Measurements from ENCODE around the gene KCNC2. TPM values are rescaled to one million over a fixed set of nuclear protein-coding genes. Genes with fewer than 3 reads are reported as not detected.

The KCNC2 gene
- polyA plus RNA-seq, 1 donor from 2014 or later = 7.4 TPM

GRCh38 chr12:75007133-75007532 is 202.5 kb downstream of the KCNC2 start:
- no peaks in the 10 kb centered on the region for H3K79me2 ChIP-seq (replicated peaks; ENCODE audit: insufficient read depth, low read length)
- no peaks in the 10 kb centered on the region for H3K36me3 ChIP-seq (ENCODE audit: insufficient read depth, low read length)
- H3K27me3 ChIP-seq (ENCODE audit: insufficient read depth, low read depth, low read length) = no peaks in the 10 kb centered on the region
- no peak overlapping the region for H3K4me3 ChIP-seq (ENCODE audit: low read length)
- no peak overlapping the region for H3K9ac ChIP-seq (ENCODE audit: low read length)
- no peaks in the 10 kb centered on the region for H3K9me3 ChIP-seq (ENCODE audit: low read length)
- H3K9me2 ChIP-seq (ENCODE audit: insufficient read depth, low read length) = no peaks in the 10 kb centered on the region
- no peaks in the 10 kb centered on the region for H4K20me1 ChIP-seq (ENCODE audit: insufficient read depth)
- H3K4me2 ChIP-seq (ENCODE audit: low read length) = no peak overlapping the region
- H3F3A ChIP-seq (ENCODE audit: insufficient read depth, low read length, poor library complexity, severe bottlenecking) = no peaks in the 10 kb centered on the region
- H3K27ac ChIP-seq (ENCODE audit: low read length) = no peak overlapping the region
- TF ChIP-seq SMC3 (conservative IDR thresholded peaks at IDR 0.05; ENCODE audit: poor library complexity) (no peak), POLR2AphosphoS5 (IDR thresholded peaks at IDR 0.05) (no peak), EZH2 (IDR thresholded peaks at IDR 0.05; ENCODE audit: borderline replicate concordance, insufficient read depth, low read length, poor library complexity, severe bottlenecking) (no peak), CTCF (IDR thresholded peaks at IDR 0.05; ENCODE audit: poor library complexity, severe bottlenecking) (no peak), TAF1 (IDR thresholded peaks at IDR 0.05; ENCODE audit: low read depth) (no peak), EP300 (conservative IDR thresholded peaks at IDR 0.05; ENCODE audit: poor library complexity, severe bottlenecking) (no peak), RAD21 (conservative IDR thresholded peaks at IDR 0.05) (no peak), REST (IDR thresholded peaks at IDR 0.05; ENCODE audit: borderline replicate concordance) (no peak), MXI1 (conservative IDR thresholded peaks at IDR 0.05; ENCODE audit: poor library complexity, severe bottlenecking) (no peak)
- no peak overlapping the region for H2AFZ ChIP-seq (ENCODE audit: low read depth, low read length)

DNA sequence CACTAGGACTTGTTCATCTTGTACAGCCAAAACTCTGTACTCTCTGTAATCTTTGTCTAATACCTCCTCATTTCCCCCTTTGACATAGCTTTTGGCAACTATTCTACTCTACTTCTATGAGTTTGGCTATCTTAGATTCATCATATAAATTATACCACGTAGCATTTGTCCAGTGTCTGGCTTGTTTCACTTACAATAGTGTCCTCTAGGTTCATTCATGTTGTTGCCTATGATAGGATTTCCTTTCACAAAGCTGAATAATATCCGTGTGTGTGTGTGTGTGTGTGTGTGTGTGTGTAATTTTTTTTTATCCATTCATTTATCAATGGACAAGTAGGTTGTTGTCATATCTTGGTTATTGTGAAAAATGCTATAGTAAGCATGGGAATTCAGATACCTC is 209.5 kb downstream of the KCNC2 start:
- H3K9me3 ChIP-seq (ENCODE audit: low read length) = no peaks in the 10 kb centered on the region
- H3K27ac ChIP-seq (ENCODE audit: low read length) = no peak overlapping the region
- no peaks in the 10 kb centered on the region for H3K9me2 ChIP-seq (ENCODE audit: insufficient read depth, low read length)
- H3K36me3 ChIP-seq (ENCODE audit: insufficient read depth, low read length) = no peaks in the 10 kb centered on the region
- H3K27me3 ChIP-seq (ENCODE audit: insufficient read depth, low read depth, low read length) = no peaks in the 10 kb centered on the region
- TF ChIP-seq REST (IDR thresholded peaks at IDR 0.05; ENCODE audit: borderline replicate concordance) (no peak), SMC3 (conservative IDR thresholded peaks at IDR 0.05; ENCODE audit: poor library complexity) (no peak), RAD21 (conservative IDR thresholded peaks at IDR 0.05) (no peak), MXI1 (conservative IDR thresholded peaks at IDR 0.05; ENCODE audit: poor library complexity, severe bottlenecking) (no peak), EZH2 (IDR thresholded peaks at IDR 0.05; ENCODE audit: borderline replicate concordance, insufficient read depth, low read length, poor library complexity, severe bottlenecking) (no peak), CTCF (IDR thresholded peaks at IDR 0.05; ENCODE audit: poor library complexity, severe bottlenecking) (no peak), EP300 (conservative IDR thresholded peaks at IDR 0.05; ENCODE audit: poor library complexity, severe bottlenecking) (no peak), TAF1 (IDR thresholded peaks at IDR 0.05; ENCODE audit: low read depth) (no peak), POLR2AphosphoS5 (IDR thresholded peaks at IDR 0.05) (no peak)
- H3K4me2 ChIP-seq (ENCODE audit: low read length) = no peak overlapping the region
- H2AFZ ChIP-seq (ENCODE audit: low read depth, low read length) = no peak overlapping the region
- no peaks in the 10 kb centered on the region for H3K79me2 ChIP-seq (replicated peaks; ENCODE audit: insufficient read depth, low read length)
- H3F3A ChIP-seq (ENCODE audit: insufficient read depth, low read length, poor library complexity, severe bottlenecking) = no peaks in the 10 kb centered on the region
- H3K9ac ChIP-seq (ENCODE audit: low read length) = no peak overlapping the region
- no peaks in the 10 kb centered on the region for H4K20me1 ChIP-seq (ENCODE audit: insufficient read depth)
- no peak overlapping the region for H3K4me3 ChIP-seq (ENCODE audit: low read length)
